ENCODE data around the gene ABHD8. TPM values are rescaled to one million over a fixed set of nuclear protein-coding genes. Genes with fewer than 3 reads are reported as not detected.
A peak's percentile ranks its signal among the peaks of the same experiment; 100 is the strongest.

The ABHD8 gene
- total and polyA plus RNA-seq, 2 of the 4 experiments (the other 2 are of a cell fraction), result 3.9 to 10.2 TPM

DNA sequence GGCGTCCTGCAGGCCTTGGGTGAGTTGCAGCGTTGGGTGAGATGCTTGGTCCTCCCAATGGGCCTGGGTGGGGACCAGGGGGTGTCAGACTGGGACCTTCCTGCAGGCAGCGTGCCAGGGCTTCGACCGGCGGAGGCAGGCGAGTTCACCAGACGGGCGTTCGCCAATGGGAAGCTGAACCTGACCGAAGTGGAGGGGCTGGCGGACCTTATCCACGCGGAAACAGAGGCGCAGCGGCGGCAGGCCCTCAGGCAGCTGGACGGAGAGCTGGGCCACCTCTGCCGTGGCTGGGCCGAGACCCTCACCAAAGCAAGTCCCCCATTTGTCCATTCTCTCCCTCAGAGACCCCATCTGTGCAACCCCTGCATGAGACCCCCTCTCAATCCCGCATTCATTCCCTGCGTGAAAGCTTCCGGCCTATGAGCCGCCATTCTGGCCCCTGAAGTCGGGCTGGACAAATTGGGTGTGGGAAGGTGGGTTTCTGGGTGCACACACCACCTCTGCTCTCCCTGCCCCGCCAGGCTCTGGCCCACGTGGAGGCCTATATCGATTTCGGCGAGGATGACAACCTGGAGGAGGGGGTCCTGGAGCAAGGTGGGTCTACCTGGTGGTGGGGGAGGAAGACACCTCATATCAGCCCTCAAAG is 35.3 kb upstream of the ABHD8 start:
- Histone ChIP-seq H3K23ac (ENCODE audit: low read depth, low read length) (no peak overlapping the region), H2BK5ac (ENCODE audit: low read depth, low read length, poor library complexity, severe bottlenecking) (no peak overlapping the region), H4K20me1 (ENCODE audit: insufficient read depth, low read length) (no peaks in the 10 kb centered on the region), H4K8ac (ENCODE audit: low read depth in 2 of 2, low read length in 2 of 2) (no peak overlapping the region; a peak in 1 of 4 replicates), H3K14ac (replicated peaks; ENCODE audit: low read depth, low read length) (no peak overlapping the region), H3K9me1 (ENCODE audit: insufficient read depth, low read length) (peaks cover 5% of the 10 kb centered on the region), H3K56ac (ENCODE audit: extremely low read depth, insufficient read depth, low read length) (no peak overlapping the region), H3K27ac (ENCODE audit: insufficient read depth, low read length) (no peak overlapping the region), H3K4me2 (ENCODE audit: low read depth, low read length) (peak overlapping the region; percentile 87), H2BK15ac (ENCODE audit: low read depth, low read length) (no peak overlapping the region), H2BK20ac (ENCODE audit: low read depth, low read length) (no peak overlapping the region), H3K4me3 (ENCODE audit: insufficient read depth, low read depth, low read length) (peak overlapping the region; percentile 73; the same call in 1 of the 2 replicates), H3K36me3 (ENCODE audit: control insufficient read depth, insufficient read depth, low read length) (peaks cover 5% of the 10 kb centered on the region; the same call in 1 of the 2 replicates), H2AK5ac (ENCODE audit: low read depth, low read length) (peak overlapping the region; percentile 52; the same call in 1 of the 2 replicates), H2AK9ac (replicated peaks; ENCODE audit: low read depth, low read length, poor library complexity) (peak overlapping the region; percentile 47), H2BK120ac (ENCODE audit: low read depth, low read length) (no peak overlapping the region), H3K4me1 (ENCODE audit: control insufficient read depth, insufficient read depth, low read length) (peaks cover 8% of the 10 kb centered on the region), H3K18ac (ENCODE audit: low read depth, low read length) (no peak overlapping the region), H3K9ac (ENCODE audit: low read depth, low read length) (no peak overlapping the region), H2AFZ (replicated peaks; ENCODE audit: low read length, poor library complexity) (peak overlapping the region; percentile 95), H4K91ac (ENCODE audit: insufficient read depth, low read depth, low read length) (no peak overlapping the region), H3K9me3 (ENCODE audit: control insufficient read depth, insufficient read depth, low read length) (no peaks in the 10 kb centered on the region), H3K4ac (ENCODE audit: low read depth, low read length) (peak overlapping the region; percentile 25; the same call in 1 of the 2 replicates), H3K79me1 (ENCODE audit: low read depth in 1 of 2, low read length in 2 of 2) (peaks cover 7 to 33% of the 10 kb centered on the region in 2 experiments; a peak in 3 of 4 replicates), H3K27me3 (ENCODE audit: control insufficient read depth, insufficient read depth, low read length) (no peaks in the 10 kb centered on the region), H4K5ac (ENCODE audit: low read depth, low read length) (no peak overlapping the region)
- dilution Hi-C loops (cut with HindIII; ENCODE audit: low sequenced_read_pairs, unreplicated experiment) (no loop called here), intact Hi-C loops (cut with micrococcal nuclease) (no loop called here), in situ Hi-C loops (cut with MboI; ENCODE audit: low sequenced_read_pairs) (no loop called here)
- ChIA-PET POLR2A (ENCODE audit: unreplicated experiment) (interaction anchor here (0.6 kb wide), 1 partner anchor 10 kb away, joined by 3 read pairs; no protein-coding TSS in a partner anchor), CTCF (no interaction called here)
- no TSS peak for BruUV-seq (replicated peaks)
- 98% methylated on average over 10 of the region's 30 CpGs; no CpG with 5 or more reads in 1 of the 2 experiments for WGBS, 2 experiments (ENCODE audit: extremely low coverage in 2 of 2, insufficient read length in 1 of 2)
- no peak for DNase-seq
- no peak for ATAC-seq (ENCODE audit: low read depth)
- TF ChIP-seq POLR2A (IDR thresholded peaks at IDR 0.05; ENCODE audit: low read depth, low read length) (no peak), NFE2L2 (IDR thresholded peaks at IDR 0.05; ENCODE audit: low read depth, low read length) (no peak), FOS (IDR thresholded peaks at IDR 0.05; ENCODE audit: low read depth, low read length) (no peak), RCOR1 (IDR thresholded peaks at IDR 0.05; ENCODE audit: insufficient replicate concordance, low read length) (no peak)

All from IMR-90 (cell line).